Activated CD8-positive, alpha-beta T cell treated with anti-CD3 and anti-CD28 coated beads for 36 hours (primary cell): ENCODE data around the gene SYNPO2L. TPM values are rescaled to one million over a fixed set of nuclear protein-coding genes. Genes with fewer than 3 reads are reported as not detected.

ENCODE experiments used
- ATAC-seq: fragments of 200-7000 bp; cut with Tn5 transposase; one replicate; pipeline ENCODE4 v1.10.0; 2021; ENCODE audit warnings: mild to moderate bottlenecking, moderate library complexity
- CTCF ChIA-PET: fragments of 350-600 bp; sonication (Branson Sonifier 250); formaldehyde crosslinking; loops from one replicate; lab custom pipeline; 2021; ENCODE audit warnings: antibody characterized with exemption; lab: Charles Lee
- POLR2A ChIA-PET: fragments of 350-600 bp; sonication (Branson Sonifier 250); formaldehyde crosslinking; loops from one replicate; lab custom pipeline; 2021; ENCODE audit warnings: antibody characterized with exemption; lab: Charles Lee
- DNase-seq: peaks from one replicate; pipeline ENCODE4 v3.0.0-alpha.2; 2020
- H3K27ac Mint-ChIP-seq: one replicate; pipeline ENCODE4 v1.8.0; 2021; ENCODE audit warnings: mild to moderate bottlenecking, mixed read lengths
- H3K27me3 Mint-ChIP-seq: one replicate; pipeline ENCODE4 v1.8.0; 2021; ENCODE audit warnings: mixed read lengths
- H3K36me3 Mint-ChIP-seq: one replicate; pipeline ENCODE4 v1.8.0; 2021; ENCODE audit warnings: low read depth, mixed read lengths
- H3K4me1 Mint-ChIP-seq: one replicate; pipeline ENCODE4 v1.8.0; 2021; ENCODE audit warnings: low read depth, mixed read lengths
- H3K4me3 Mint-ChIP-seq: one replicate; pipeline ENCODE4 v1.8.0; 2021; ENCODE audit warnings: mild to moderate bottlenecking, moderate library complexity, mixed read lengths
- H3K9me3 Mint-ChIP-seq: one replicate; pipeline ENCODE4 v1.8.0; 2021; ENCODE audit warnings: mixed read lengths
- intact Hi-C: fragments of 100-400 bp; cut with micrococcal nuclease; formaldehyde crosslinking; loops from one replicate; pipeline ENCODE4 v1.10.0; 2022
- total RNA-seq, 2 experiments: library from RNA; stranded (reverse); gene quantifications; one replicate each; pipeline ENCODE4 v1.2.3, GENCODE V29; 2021
- TF ChIP-seq, protein P1 (sequence below): fragments of 200-600 bp; IDR thresholded peaks from one replicate; pipeline ENCODE4 v1.8.0; 2022; ENCODE audit warnings: antibody characterized with exemption, mild to moderate bottlenecking

SYNPO2L gene
- total RNA-seq, 2 experiments from 2014 or later = not detected

DNA sequence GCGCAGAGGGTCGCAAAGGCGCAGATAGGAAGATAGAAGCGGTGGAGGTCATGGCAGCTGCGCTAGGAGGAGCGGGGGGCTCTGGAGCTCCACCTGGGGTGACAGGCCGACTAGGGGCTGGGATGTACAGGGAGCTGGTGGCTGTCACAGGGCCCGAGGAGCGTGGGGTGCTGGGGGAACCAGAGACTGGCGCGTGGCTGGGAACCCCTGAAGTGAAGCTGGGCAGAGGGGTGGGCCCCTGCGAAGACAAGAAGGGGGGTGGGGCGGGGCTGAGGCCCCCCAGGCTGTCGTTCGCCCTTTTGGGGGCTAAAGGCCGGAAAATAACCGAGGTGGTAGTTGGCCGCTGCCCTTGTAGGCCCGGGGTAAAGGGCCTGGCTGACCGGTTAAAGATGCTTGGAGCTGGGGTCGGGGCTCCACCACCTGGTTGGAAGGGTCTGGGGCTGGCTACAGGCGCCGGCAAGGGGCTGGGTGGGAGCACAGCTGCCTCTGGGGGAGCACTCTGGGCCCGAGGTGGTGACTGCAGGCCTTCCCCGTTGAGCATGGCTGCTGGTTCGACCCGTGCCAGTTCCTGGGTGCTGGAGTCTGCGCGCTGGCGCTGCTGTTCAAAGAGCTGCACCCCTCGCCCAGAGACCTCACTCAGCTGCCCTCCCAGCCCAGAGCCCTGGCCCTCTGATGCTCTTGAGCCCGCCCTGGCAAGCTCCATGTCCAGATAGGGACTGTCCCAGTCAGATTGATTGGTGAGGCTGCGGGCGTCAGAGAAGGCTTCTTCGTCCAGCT lies 7.8 kb downstream of the SYNPO2L start:
- H3K9me3 Mint-ChIP-seq = no peaks in the 10 kb centered on the region
- TF ChIP-seq, protein P1, sequence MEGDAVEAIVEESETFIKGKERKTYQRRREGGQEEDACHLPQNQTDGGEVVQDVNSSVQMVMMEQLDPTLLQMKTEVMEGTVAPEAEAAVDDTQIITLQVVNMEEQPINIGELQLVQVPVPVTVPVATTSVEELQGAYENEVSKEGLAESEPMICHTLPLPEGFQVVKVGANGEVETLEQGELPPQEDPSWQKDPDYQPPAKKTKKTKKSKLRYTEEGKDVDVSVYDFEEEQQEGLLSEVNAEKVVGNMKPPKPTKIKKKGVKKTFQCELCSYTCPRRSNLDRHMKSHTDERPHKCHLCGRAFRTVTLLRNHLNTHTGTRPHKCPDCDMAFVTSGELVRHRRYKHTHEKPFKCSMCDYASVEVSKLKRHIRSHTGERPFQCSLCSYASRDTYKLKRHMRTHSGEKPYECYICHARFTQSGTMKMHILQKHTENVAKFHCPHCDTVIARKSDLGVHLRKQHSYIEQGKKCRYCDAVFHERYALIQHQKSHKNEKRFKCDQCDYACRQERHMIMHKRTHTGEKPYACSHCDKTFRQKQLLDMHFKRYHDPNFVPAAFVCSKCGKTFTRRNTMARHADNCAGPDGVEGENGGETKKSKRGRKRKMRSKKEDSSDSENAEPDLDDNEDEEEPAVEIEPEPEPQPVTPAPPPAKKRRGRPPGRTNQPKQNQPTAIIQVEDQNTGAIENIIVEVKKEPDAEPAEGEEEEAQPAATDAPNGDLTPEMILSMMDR = no peak
- DNase-seq = peak; percentile 11
- intact Hi-C loops = no loop called here
- H3K27me3 Mint-ChIP-seq = peaks cover 3% of the 10 kb centered on the region
- POLR2A ChIA-PET = interaction anchor here (1.0 kb wide), 1 partner anchor 118 kb away, joined by 3 read pairs; no protein-coding TSS in a partner anchor
- CTCF ChIA-PET = interaction anchor here (1.1 to 9.2 kb wide), 4 partner anchors 19 to 118 kb away, joined by 3 to 143 read pairs (median 3); no protein-coding TSS in a partner anchor
- H3K4me1 Mint-ChIP-seq = peaks cover 15% of the 10 kb centered on the region
- peak; percentile 18 for ATAC-seq
- peak overlapping the region; percentile 58 for H3K4me3 Mint-ChIP-seq
- H3K27ac Mint-ChIP-seq = no peak overlapping the region
- no peaks in the 10 kb centered on the region for H3K36me3 Mint-ChIP-seq

DNA sequence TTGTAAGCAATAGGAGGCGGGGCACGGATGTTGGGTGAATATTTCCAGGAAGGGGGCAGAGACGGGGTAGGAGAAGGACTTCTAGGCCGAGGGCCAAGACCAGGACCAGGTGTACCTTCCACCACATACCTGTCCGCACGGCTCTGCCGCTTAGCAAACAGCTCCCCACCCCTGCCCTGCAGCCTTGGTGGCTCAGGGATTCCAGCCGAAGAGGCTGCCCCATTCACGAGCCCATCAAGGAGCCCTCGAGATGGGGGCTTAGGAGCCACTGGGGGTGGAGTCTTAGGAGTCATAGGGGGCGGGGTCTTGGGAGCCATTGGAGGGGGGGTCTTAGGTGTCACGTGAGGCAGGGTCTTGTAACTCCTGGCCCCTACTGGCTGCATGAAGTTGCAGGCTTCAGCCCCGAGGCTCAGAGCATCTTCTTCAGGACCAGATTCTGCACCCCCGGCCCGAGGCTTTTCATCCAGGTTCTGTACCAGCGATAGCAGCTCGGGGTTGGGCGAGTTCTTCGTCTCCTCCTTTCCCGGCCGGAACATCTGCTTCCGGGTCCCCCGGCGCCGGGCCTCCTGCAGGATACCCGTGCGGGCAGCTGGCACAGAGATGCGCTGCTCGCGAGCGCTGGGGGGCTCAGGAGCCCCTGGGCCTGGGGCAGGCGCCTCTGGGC lies 8.5 kb downstream of the SYNPO2L start:
- CTCF ChIA-PET = interaction anchor here (1.0 to 9.2 kb wide), 5 partner anchors 19 to 118 kb away, joined by 3 to 143 read pairs (median 3); no protein-coding TSS in a partner anchor
- ATAC-seq = peak; percentile 31
- TF ChIP-seq, protein P1 = no peak
- peaks cover 15% of the 10 kb centered on the region for H3K4me1 Mint-ChIP-seq
- H3K27me3 Mint-ChIP-seq = peaks cover 3% of the 10 kb centered on the region
- H3K36me3 Mint-ChIP-seq = no peaks in the 10 kb centered on the region
- H3K4me3 Mint-ChIP-seq = peak overlapping the region; percentile 58
- DNase-seq = peak; percentile 24
- no peak overlapping the region for H3K27ac Mint-ChIP-seq
- no peaks in the 10 kb centered on the region for H3K9me3 Mint-ChIP-seq
- POLR2A ChIA-PET = interaction anchor here (0.7 to 1.0 kb wide), 2 partner anchors 62 to 118 kb away, joined by 3 read pairs; no protein-coding TSS in a partner anchor
- intact Hi-C loops = no loop called here

DNA sequence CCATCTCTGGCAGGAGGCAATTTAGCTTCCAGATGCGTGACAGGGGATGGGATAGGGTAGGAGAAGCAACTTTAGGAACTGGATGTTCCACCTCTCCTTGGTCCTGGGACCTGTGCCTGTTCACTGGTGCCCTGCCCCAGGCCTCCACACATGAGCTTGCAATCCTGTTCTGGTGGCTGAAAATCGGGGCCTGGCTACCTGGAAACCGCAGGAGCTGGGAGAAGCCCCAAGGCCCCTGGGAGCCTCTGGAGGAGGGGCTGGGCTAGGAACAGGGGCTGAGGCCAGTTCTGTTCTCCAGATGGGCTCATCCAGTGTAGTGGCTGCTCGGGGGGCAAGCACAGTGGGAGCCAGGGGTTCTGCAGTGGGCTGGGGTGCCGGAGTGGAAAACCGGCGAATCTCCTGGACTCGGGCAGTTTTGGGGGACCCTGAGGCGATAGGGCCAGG lies 9.2 kb downstream of the SYNPO2L start:
- peak overlapping the region; percentile 58 for H3K4me3 Mint-ChIP-seq

DNA sequence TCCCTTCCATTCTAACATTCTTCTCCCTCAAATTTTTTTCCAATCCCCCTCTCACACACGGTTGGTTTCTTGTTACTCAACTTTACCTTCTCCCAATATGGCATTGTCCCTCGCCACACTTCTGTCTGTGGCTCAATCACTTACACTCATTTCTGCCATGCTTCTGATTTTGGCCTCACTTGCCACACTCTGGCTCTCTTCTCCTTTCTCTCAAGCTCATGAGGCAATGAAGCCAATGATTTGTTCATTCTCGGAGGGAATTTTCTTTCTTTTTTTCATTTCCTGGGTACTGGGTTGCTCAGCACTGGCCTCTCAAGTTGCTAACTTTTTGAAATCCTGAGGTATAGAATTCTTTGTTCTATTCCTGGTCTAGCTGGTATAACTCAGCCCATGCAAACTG lies 10.6 kb downstream of the SYNPO2L start:
- no peak overlapping the region for H3K4me3 Mint-ChIP-seq
- ATAC-seq = no peak
- TF ChIP-seq, protein P1 = no peak
- ChIA-PET CTCF (interaction anchor here (0.7 to 9.2 kb wide), 14 partner anchors 9 to 419 kb away, joined by 3 to 143 read pairs (median 4); no protein-coding TSS in a partner anchor), POLR2A (interaction anchor here (0.9 to 1.0 kb wide), 3 partner anchors 14 to 121 kb away, joined by 3 read pairs; no protein-coding TSS in a partner anchor)
- no peak overlapping the region for H3K27ac Mint-ChIP-seq
- no peak for DNase-seq
- no peaks in the 10 kb centered on the region for H3K36me3 Mint-ChIP-seq
- H3K27me3 Mint-ChIP-seq = peaks cover 3% of the 10 kb centered on the region
- intact Hi-C loops = no loop called here
- H3K9me3 Mint-ChIP-seq = no peaks in the 10 kb centered on the region
- peaks cover 15% of the 10 kb centered on the region for H3K4me1 Mint-ChIP-seq

More for the DNA sequence above, 9.2 kb downstream of the SYNPO2L start:
- H3K4me1 Mint-ChIP-seq = peaks cover 15% of the 10 kb centered on the region
- H3K27me3 Mint-ChIP-seq = peaks cover 3% of the 10 kb centered on the region
- no peak for ATAC-seq
- CTCF ChIA-PET = interaction anchor here (1.0 to 9.2 kb wide), 3 partner anchors 95 to 117 kb away, joined by 3 to 143 read pairs (median 3); no protein-coding TSS in a partner anchor
- H3K9me3 Mint-ChIP-seq = no peaks in the 10 kb centered on the region
- no peaks in the 10 kb centered on the region for H3K36me3 Mint-ChIP-seq
- POLR2A ChIA-PET = interaction anchor here (0.7 kb wide), 1 partner anchor 62 kb away, joined by 3 read pairs; no protein-coding TSS in a partner anchor
- intact Hi-C loops = no loop called here
- TF ChIP-seq, protein P1 = no peak
- no peak for DNase-seq
- no peak overlapping the region for H3K27ac Mint-ChIP-seq
